GM23248 (cell line): ENCODE measurements around the gene DSTN.

Source experiments
- EZH2 ChIP-seq: fragments of 200-600 bp; sonication (generic); IDR thresholded peaks from 2 replicates; pipeline ENCODE4 v1.6.1; 2018; ENCODE audit warnings: antibody characterized with exemption, mild to moderate bottlenecking; ENCODE audit not compliant: insufficient read depth, poor library complexity, severe bottlenecking
- EZH2phosphoT487 ChIP-seq: fragments of 200-600 bp; sonication (generic); IDR thresholded peaks from 2 replicates; pipeline ENCODE4 v1.6.1; 2018; ENCODE audit warnings: antibody characterized with exemption, moderate library complexity, mild to moderate bottlenecking, low read depth; ENCODE audit not compliant: insufficient read depth

DNA sequence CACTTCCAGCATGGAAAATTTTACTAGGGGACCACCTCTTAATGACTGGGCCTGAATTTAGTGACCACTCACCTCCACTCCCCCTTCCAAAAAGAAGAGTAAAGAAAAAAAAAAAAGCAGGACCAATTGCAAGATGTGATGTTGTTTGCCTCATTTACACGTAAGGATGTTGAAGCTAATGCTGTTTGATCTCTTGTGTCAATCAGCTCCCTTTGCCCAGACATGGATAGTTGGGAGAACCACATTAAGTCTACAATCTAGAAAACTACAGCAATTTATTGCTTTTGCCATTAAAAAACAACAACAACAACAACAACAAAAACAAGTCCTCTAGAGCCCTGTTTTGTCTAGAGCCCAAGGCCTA, 11.0 kb upstream of the DSTN start:
- TF ChIP-seq EZH2 = no peak
- TF ChIP-seq EZH2phosphoT487 = no peak
